Calu3 (cell line): ENCODE results near the gene ISG20L2. TPM values are rescaled to one million over a fixed set of nuclear protein-coding genes. Genes with fewer than 3 reads are reported as not detected.

ENCODE experiments used
- BruUV-seq: library from RNA; stranded (reverse); fragments of 400-500 nt; replicated peaks from 2 replicates; lab custom pipeline; 2021; lab: Mats Ljungman, UMichigan
- CTCF ChIA-PET: fragments of 300-600 bp; sonication (Branson Sonifier 250); formaldehyde crosslinking; loops from one replicate; lab custom pipeline; 2022; ENCODE audit warnings: antibody characterized with exemption; lab: Charles Lee
- DNase-seq: peaks from one replicate; pipeline ENCODE4 v3.0.0; 2022
- H3K27ac Mint-ChIP-seq: one replicate; pipeline ENCODE4 v1.8.0; 2022; ENCODE audit warnings: mixed read lengths; ENCODE audit not compliant: unreplicated experiment
- H3K27me3 Mint-ChIP-seq: one replicate; pipeline ENCODE4 v1.8.0; 2022; ENCODE audit warnings: mixed read lengths; ENCODE audit not compliant: unreplicated experiment
- H3K36me3 Mint-ChIP-seq: one replicate; pipeline ENCODE4 v1.8.0; 2022; ENCODE audit warnings: mild to moderate bottlenecking, moderate library complexity, mixed read lengths; ENCODE audit not compliant: insufficient read depth, unreplicated experiment
- H3K4me1 Mint-ChIP-seq: one replicate; pipeline ENCODE4 v1.8.0; 2022; ENCODE audit warnings: mild to moderate bottlenecking, low read depth, mixed read lengths; ENCODE audit not compliant: unreplicated experiment
- H3K4me3 Mint-ChIP-seq: one replicate; pipeline ENCODE4 v1.8.0; 2022; ENCODE audit warnings: mild to moderate bottlenecking, low read depth, moderate library complexity, mixed read lengths; ENCODE audit not compliant: unreplicated experiment
- H3K9me3 Mint-ChIP-seq: one replicate; pipeline ENCODE4 v1.8.0; 2022; ENCODE audit warnings: low read depth, mixed read lengths; ENCODE audit not compliant: unreplicated experiment
- CTCF ChIP-seq: fragments of 200-600 bp; IDR thresholded peaks from one replicate; pipeline ENCODE4 v1.8.0; 2022; ENCODE audit warnings: antibody characterized with exemption; ENCODE audit not compliant: unreplicated experiment
- intact Hi-C: fragments of 100-400 bp; cut with micrococcal nuclease; formaldehyde crosslinking; loops from one replicate; pipeline ENCODE4 v1.10.0; 2022; ENCODE audit not compliant: unreplicated experiment
- total RNA-seq: library from RNA; stranded (reverse); gene quantifications from 2 replicates; pipeline ENCODE4 v1.2.3, GENCODE V29; 2022

Gene ISG20L2
- total RNA-seq, 1 experiment from 2014 or later, result 61.6 TPM

GRCh38 chr1:156721131-156721530 is 7.4 kb downstream of the ISG20L2 start:
- Mint-ChIP-seq H3K4me1 (peaks cover 17% of the 10 kb centered on the region), H3K4me3 (no peak overlapping the region), H3K27ac (no peak overlapping the region), H3K27me3 (no peaks in the 10 kb centered on the region), H3K36me3 (peaks cover 18% of the 10 kb centered on the region), H3K9me3 (no peaks in the 10 kb centered on the region)
- BruUV-seq, result no TSS peak
- CTCF ChIA-PET, result no interaction called here
- intact Hi-C loops, result no loop called here
- no peak for TF ChIP-seq CTCF
- DNase-seq, result no peak

- Mint-ChIP-seq H3K4me1 (peaks cover 8% of the 10 kb centered on the region), H3K4me3 (no peak overlapping the region), H3K9me3 (no peaks in the 10 kb centered on the region), H3K27ac (no peak overlapping the region), H3K36me3 (peaks cover 23% of the 10 kb centered on the region), H3K27me3 (no peaks in the 10 kb centered on the region)
- BruUV-seq, result no TSS peak
- intact Hi-C loops, result no loop called here
- DNase-seq, result no peak
- CTCF ChIA-PET, result interaction anchor here (0.7 to 1.5 kb wide), 2 partner anchors 8 to 171 kb away, joined by 3 to 5 read pairs; no protein-coding TSS in a partner anchor
- no peak for TF ChIP-seq CTCF
These were observed 11.2 kb downstream of the ISG20L2 start for GRCh38 chr1:156717351-156717750.

GRCh38 chr1:156714830-156715229 is 13.7 kb downstream of the ISG20L2 start:
- intact Hi-C loops, result no loop called here
- no TSS peak for BruUV-seq
- peaks cover 8% of the 10 kb centered on the region for H3K4me1 Mint-ChIP-seq
- no peak overlapping the region for H3K4me3 Mint-ChIP-seq
- peak overlapping the region; percentile 8 for H3K27ac Mint-ChIP-seq
- no peak for TF ChIP-seq CTCF
- DNase-seq, result no peak
- no peaks in the 10 kb centered on the region for H3K9me3 Mint-ChIP-seq
- CTCF ChIA-PET, result interaction anchor here (0.9 to 1.0 kb wide), 2 partner anchors 26 to 94 kb away, joined by 3 read pairs; no protein-coding TSS in a partner anchor
- H3K36me3 Mint-ChIP-seq, result peaks cover 12% of the 10 kb centered on the region
- H3K27me3 Mint-ChIP-seq, result no peaks in the 10 kb centered on the region

- Mint-ChIP-seq H3K27ac (no peak overlapping the region), H3K9me3 (no peaks in the 10 kb centered on the region), H3K4me3 (no peak overlapping the region), H3K27me3 (no peaks in the 10 kb centered on the region), H3K4me1 (peaks cover 25% of the 10 kb centered on the region), H3K36me3 (peaks cover 5% of the 10 kb centered on the region)
- intact Hi-C loops, result no loop called here
- BruUV-seq, result no TSS peak
- DNase-seq, result no peak
- CTCF ChIA-PET, result interaction anchor here (0.6 to 2.0 kb wide), 3 partner anchors 14 to 23 kb away, joined by 3 to 18 read pairs (median 3); no protein-coding TSS in a partner anchor
- TF ChIP-seq CTCF, result no peak
These were observed 15.9 kb downstream of the ISG20L2 start for GRCh38 chr1:156712626-156713025.
